ENCODE data around the gene AJAP1.

AJAP1 gene

DNA sequence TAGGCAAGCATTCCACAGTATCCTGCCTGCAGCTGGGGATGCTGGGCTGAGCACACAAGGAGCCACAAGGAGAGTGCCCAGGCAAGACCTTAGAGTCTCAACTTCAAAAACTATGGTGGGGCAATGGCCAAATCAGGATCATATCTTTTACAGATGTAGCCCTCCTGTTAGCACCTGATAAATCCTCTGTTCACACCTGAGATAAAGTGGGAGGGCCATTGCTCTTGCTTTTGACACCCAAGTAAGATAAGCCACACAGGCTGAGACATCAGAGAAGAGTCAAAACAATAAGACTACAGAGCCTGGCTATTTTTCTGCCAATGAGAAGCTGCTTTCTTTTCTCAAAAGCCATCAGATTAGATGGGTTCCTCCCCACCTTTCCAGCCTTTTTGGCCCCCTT, 148.9 kb downstream of the AJAP1 start:
- DNase-seq: no peak

DNA sequence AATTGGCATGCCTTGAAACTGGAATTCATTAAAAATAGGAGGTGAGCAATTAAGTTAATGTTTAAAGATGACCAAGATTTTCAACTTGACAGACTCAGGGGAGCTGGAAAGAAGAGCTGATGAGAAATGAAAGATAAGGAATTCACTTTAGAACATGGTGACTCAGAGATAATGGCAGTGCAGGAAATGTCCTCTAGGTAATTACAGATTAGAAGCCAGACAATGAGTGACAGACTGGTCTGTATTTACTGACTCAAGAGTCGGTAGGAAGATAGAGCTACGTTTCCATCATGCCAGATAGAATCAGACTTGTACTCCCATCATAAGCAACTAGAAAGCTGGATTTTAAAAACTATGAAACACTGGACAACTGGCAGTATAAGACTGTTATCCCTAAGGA, 151.6 kb downstream of the AJAP1 start:
- DNase-seq: no peak

DNA sequence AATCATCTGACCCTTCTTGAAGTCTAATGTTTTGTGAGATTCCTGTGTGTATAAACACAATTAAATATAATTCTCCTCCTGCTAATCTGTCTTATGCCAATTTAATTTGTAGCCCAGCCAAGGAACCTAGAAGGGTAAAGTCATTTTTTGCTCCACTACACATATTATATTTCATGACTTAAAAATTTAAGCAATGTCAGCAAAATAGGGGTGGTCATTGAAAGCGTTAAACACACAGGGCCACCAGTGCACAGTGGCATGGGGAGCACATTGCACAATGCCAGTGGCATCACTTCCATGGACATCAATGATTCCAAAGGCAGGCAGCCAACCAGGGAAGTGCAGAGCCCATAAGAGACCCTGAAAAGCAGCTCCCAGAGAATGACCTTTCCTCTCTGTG, 166.1 kb downstream of the AJAP1 start:
- DNase-seq: no peak

DNA sequence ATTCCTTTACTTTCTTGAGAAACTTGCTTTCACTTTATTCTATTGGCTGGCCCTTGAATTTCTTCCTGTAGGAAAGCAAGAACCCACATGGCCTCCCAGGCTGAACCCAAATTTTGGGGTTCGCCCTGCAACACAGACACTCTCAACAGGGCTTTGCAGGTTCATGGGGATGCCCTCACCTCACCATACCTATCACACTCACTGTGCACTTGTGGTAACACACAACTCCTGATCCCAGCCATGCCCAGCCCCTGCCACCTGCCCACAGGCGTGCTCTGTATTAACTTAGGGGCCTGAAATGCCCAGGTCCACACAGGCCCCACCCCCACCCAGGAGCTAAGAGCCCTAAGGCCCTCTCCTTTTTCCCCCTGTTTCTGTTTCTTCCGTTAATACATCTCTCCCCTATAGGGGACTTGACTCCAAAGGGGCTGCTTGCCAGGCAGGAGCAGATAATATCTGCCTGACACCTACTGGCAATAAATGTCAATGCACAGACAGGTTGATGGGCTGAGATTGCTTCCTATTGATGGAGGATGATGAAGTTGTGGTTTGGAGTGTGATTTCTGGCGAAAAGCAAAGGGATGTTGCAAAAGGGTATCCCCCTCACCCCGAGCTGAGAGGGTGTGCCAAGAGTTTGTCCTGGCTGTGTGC, 171.5 kb downstream of the AJAP1 start:
- DNase-seq: peak in 19 of 58 donors; percentile 3 to 38 (median 13)

DNA sequence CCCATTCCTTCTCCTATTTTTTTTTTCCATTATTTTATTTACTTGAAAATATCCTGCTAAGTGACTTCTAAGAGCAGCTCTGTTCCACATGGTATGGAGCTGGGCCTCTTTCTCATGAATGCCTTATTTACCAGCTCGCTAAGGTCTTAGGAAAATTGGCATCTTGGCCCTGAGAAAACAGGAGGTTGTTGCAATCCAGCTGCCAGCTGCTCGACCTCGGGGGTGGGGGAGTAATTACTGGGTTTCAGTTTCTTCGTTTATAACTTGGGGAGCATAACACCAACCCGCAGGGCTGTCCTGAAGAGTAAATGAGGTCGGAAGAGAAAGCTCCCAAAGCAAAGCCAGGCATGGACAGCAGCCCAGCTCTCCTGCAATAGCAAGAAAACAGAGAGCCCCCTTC, 176.3 kb downstream of the AJAP1 start:
- peak in 9 of 58 donors; percentile 2 to 21 (median 7) for DNase-seq

DNA sequence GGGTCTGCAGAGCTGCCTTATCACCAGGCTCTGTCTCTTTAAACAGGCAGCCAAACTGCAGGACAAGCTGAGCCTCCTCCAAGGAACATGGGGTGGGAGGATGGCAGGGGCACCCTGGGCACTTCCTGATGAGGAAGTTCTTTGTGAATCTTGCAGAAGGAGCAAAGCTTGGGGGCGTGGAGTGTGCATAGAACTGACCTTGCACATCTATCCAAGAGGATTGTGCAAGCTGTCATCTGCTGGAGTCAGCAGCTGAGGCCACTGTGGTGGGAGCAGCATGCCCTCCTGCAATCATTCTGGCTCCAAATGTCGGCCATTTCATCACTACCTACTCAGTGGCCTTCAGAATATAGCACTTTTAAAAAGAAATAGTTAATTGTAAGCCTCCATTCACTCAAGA, 182.2 kb downstream of the AJAP1 start:
- no peak for DNase-seq

DNA sequence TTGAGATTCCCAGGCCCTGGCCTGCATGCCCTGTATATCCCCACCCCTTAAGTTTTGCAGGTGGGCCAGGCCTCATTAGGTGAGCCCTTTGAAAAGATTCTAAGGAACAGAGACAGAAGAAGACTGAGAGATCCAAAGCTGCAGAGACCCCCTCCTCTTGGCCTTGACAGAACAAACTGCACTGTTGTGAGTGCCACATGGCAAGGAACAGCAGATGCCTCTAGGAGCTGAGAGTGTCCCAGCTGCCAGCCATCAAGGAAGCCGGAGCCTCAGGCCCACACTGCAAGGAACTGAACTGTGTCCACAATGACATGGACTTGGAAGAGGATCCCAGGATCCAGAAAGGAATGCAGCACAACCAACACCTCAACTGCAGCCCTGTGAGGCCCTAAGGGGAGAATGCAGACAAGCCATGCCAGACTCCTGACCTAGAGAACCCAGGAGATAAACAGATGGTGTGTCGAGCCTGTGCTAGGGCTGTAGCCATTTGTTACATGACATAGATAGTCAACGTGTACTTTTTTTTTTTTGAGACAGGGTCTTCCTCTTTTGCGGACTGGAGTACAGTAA, 182.7 kb downstream of the AJAP1 start:
- no peak for DNase-seq

DNA sequence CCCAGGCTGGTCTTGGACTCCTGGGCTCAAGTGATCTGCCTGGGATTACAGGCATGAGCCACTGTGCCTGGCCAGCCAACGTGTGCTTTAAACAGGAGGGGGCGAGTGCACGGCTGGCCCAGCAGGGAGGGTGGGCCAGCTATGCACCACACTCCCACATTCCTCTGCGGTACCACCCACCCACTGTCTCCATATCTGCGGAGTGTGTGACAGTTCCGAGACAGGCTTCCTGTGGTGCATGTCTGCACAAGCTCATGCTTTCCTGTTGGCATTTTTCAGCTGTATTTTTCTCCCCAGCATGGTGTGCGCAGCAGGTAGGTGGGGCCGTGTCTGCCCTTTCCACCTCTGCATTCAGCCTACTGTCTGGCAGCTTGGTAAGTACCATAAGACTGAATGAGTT, 183.3 kb downstream of the AJAP1 start:
- DNase-seq: peak in 1 of 58 donors; percentile 1

DNA sequence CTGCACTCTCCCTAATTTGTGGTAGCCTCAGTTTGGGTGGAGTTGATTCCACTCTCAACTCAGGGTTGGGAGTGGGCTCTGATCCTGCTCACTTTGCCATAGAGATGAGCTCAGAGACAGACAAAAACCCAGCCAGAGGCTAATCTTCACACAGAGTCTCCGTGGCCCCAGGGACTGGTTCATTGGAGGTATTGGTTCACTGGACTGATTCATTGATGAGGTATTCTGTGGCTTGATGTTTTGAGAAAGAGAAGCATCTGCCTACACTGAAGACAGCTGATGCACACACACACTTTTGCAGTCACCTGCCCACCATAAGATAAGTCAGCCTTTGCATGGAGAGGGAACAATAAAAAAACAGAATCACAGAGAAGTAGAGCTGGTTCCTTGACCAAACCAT, 183.8 kb downstream of the AJAP1 start:
- DNase-seq: no peak

Data from anterior cingulate cortex (tissue), 58 donors.